ENCODE data around the gene SUSD6. TPM values are rescaled to one million over a fixed set of nuclear protein-coding genes. Genes with fewer than 3 reads are reported as not detected.

The SUSD6 gene
- total RNA-seq, 1 experiment from 2014 or later = 3.7 TPM

DNA sequence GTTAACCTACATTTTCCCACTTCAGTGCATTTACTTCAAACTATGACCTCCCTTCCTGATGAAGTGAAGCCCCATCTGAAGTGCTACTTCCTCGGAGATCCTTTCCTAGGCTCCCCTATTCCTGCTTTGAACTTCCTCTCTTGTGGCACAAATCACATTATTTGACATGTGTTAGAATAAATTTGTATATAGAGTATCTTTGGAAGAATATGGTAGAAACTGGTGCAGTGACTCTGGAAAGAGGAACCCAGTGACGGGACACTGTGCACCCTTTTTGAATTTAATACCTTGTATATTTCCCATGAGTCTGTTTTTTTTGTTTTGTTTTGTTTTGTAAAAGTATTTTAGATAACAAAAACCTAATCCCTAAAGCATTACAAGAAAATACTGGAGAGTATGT, 89.2 kb downstream of the SUSD6 start:
- DNase-seq = no peak

More for the DNA sequence above, 89.2 kb downstream of the SUSD6 start:
- H3K9ac ChIP-seq (ENCODE audit: extremely low read depth, insufficient read length, low read length) = no peak overlapping the region
- H3K36me3 Mint-ChIP-seq (ENCODE audit: insufficient read depth in 1 of 3, low read depth in 3 of 3) = no peaks in the 10 kb centered on the region
- no peaks in the 10 kb centered on the region for H4K20me1 ChIP-seq (ENCODE audit: control insufficient read depth, insufficient read depth, insufficient read length)
- no peak overlapping the region for H2BK20ac ChIP-seq (ENCODE audit: low read depth, low read length, poor library complexity, severe bottlenecking)
- H3K27ac ChIP-seq (ENCODE audit: insufficient read length, low read depth, low read length) = no peak overlapping the region
- no peaks in the 10 kb centered on the region for H3K27me3 Mint-ChIP-seq (ENCODE audit: low read depth)
- H3K4me2 ChIP-seq (ENCODE audit: insufficient read depth, insufficient read length, low read length) = no peak overlapping the region
- peak overlapping the region in 1 of 3 experiments; percentile 42; a peak in 1 of 7 replicates for H3K27ac Mint-ChIP-seq
- H3K79me1 ChIP-seq (ENCODE audit: insufficient read depth, low read depth, low read length, poor library complexity, severe bottlenecking) = no peaks in the 10 kb centered on the region
- H3K23me2 ChIP-seq (ENCODE audit: insufficient read length, low read depth, low read length, poor library complexity, severe bottlenecking) = no peaks in the 10 kb centered on the region
- H3K14ac ChIP-seq (ENCODE audit: insufficient read depth, low read length) = no peak overlapping the region
- TF ChIP-seq, protein P1, sequence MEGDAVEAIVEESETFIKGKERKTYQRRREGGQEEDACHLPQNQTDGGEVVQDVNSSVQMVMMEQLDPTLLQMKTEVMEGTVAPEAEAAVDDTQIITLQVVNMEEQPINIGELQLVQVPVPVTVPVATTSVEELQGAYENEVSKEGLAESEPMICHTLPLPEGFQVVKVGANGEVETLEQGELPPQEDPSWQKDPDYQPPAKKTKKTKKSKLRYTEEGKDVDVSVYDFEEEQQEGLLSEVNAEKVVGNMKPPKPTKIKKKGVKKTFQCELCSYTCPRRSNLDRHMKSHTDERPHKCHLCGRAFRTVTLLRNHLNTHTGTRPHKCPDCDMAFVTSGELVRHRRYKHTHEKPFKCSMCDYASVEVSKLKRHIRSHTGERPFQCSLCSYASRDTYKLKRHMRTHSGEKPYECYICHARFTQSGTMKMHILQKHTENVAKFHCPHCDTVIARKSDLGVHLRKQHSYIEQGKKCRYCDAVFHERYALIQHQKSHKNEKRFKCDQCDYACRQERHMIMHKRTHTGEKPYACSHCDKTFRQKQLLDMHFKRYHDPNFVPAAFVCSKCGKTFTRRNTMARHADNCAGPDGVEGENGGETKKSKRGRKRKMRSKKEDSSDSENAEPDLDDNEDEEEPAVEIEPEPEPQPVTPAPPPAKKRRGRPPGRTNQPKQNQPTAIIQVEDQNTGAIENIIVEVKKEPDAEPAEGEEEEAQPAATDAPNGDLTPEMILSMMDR (conservative IDR thresholded peaks at IDR 0.05) = no peak
- no peaks in the 10 kb centered on the region for H3K79me2 ChIP-seq (ENCODE audit: insufficient read depth, low read length)
- H3K4me1 Mint-ChIP-seq = peaks cover 55 to 60% of the 10 kb centered on the region in 2 experiments
- no peaks in the 10 kb centered on the region for H3K27me3 ChIP-seq (ENCODE audit: insufficient read depth, low read length)
- no peak overlapping the region for H4K91ac ChIP-seq (ENCODE audit: insufficient read length, low read depth, low read length)
- no peak overlapping the region for H2AFZ ChIP-seq (ENCODE audit: low read length)
- H3K18ac ChIP-seq (ENCODE audit: insufficient read length, low read depth, low read length) = no peak overlapping the region
- H2BK12ac ChIP-seq (ENCODE audit: insufficient read length, low read depth, low read length) = no peak overlapping the region
- no peak overlapping the region for H2BK5ac ChIP-seq (ENCODE audit: insufficient read length, low read length)
- no peak overlapping the region for H3K56ac ChIP-seq (ENCODE audit: insufficient read length, low read depth, low read length)
- no peak overlapping the region for H2BK15ac ChIP-seq (ENCODE audit: low read depth, low read length)
- H3K23ac ChIP-seq (ENCODE audit: insufficient read length, low read depth, low read length) = no peak overlapping the region
- no CpG with 5 or more reads among the region's 2 CpGs for WGBS (ENCODE audit: extremely low coverage, insufficient read length, low lambda C conversion rate)
- no peaks in the 10 kb centered on the region for H3K9me3 Mint-ChIP-seq
- no peak overlapping the region for H3K4ac ChIP-seq (ENCODE audit: low read depth, low read length)
- H3K4me1 ChIP-seq (ENCODE audit: insufficient read depth, low read length) = peaks cover 7% of the 10 kb centered on the region; the same call in 1 of the 2 replicates
- no peaks in the 10 kb centered on the region for H3K9me3 ChIP-seq (ENCODE audit: control insufficient read depth, low read depth, low read length)
- no peak overlapping the region for H4K5ac ChIP-seq (ENCODE audit: insufficient read length, low read depth, low read length)
- H3K4me3 Mint-ChIP-seq = no peak overlapping the region
- H2BK120ac ChIP-seq (ENCODE audit: low read depth, low read length, poor library complexity, severe bottlenecking) = no peak overlapping the region
- no peak overlapping the region for H2AK5ac ChIP-seq (ENCODE audit: insufficient read length, low read length)
- H3T11ph ChIP-seq (ENCODE audit: low read length) = no peak overlapping the region
- H4K8ac ChIP-seq (replicated peaks; ENCODE audit: insufficient read length, low read depth, low read length) = no peak overlapping the region
